ENCODE measurements around the gene DISC1. TPM values are rescaled to one million over a fixed set of nuclear protein-coding genes. Genes with fewer than 3 reads are reported as not detected.

The DISC1 gene
- total and polyA plus RNA-seq, 2 experiments from 2014 or later, result 2.1 to 6.5 TPM

DNA sequence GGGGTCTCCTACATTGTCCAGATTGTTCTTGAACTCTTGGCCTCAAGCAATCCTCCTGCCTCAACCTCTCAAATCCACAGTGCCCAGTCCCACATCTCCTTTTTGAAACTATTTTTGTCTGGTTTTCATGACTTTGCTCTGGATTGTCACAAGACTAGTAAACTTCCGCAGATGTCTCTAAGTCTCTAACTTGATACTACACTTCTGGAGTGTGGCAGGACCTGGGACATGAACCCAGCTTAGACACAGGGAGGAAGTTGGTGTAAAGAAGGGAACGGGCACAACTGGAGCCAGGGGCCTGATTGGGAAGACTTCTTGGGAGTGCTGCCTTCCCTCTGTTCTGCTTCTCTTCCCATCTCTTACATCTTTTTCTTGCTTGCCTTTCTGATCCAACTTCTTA is 16.2 kb upstream of the DISC1 start (continued):
- TF ChIP-seq, protein P1, sequence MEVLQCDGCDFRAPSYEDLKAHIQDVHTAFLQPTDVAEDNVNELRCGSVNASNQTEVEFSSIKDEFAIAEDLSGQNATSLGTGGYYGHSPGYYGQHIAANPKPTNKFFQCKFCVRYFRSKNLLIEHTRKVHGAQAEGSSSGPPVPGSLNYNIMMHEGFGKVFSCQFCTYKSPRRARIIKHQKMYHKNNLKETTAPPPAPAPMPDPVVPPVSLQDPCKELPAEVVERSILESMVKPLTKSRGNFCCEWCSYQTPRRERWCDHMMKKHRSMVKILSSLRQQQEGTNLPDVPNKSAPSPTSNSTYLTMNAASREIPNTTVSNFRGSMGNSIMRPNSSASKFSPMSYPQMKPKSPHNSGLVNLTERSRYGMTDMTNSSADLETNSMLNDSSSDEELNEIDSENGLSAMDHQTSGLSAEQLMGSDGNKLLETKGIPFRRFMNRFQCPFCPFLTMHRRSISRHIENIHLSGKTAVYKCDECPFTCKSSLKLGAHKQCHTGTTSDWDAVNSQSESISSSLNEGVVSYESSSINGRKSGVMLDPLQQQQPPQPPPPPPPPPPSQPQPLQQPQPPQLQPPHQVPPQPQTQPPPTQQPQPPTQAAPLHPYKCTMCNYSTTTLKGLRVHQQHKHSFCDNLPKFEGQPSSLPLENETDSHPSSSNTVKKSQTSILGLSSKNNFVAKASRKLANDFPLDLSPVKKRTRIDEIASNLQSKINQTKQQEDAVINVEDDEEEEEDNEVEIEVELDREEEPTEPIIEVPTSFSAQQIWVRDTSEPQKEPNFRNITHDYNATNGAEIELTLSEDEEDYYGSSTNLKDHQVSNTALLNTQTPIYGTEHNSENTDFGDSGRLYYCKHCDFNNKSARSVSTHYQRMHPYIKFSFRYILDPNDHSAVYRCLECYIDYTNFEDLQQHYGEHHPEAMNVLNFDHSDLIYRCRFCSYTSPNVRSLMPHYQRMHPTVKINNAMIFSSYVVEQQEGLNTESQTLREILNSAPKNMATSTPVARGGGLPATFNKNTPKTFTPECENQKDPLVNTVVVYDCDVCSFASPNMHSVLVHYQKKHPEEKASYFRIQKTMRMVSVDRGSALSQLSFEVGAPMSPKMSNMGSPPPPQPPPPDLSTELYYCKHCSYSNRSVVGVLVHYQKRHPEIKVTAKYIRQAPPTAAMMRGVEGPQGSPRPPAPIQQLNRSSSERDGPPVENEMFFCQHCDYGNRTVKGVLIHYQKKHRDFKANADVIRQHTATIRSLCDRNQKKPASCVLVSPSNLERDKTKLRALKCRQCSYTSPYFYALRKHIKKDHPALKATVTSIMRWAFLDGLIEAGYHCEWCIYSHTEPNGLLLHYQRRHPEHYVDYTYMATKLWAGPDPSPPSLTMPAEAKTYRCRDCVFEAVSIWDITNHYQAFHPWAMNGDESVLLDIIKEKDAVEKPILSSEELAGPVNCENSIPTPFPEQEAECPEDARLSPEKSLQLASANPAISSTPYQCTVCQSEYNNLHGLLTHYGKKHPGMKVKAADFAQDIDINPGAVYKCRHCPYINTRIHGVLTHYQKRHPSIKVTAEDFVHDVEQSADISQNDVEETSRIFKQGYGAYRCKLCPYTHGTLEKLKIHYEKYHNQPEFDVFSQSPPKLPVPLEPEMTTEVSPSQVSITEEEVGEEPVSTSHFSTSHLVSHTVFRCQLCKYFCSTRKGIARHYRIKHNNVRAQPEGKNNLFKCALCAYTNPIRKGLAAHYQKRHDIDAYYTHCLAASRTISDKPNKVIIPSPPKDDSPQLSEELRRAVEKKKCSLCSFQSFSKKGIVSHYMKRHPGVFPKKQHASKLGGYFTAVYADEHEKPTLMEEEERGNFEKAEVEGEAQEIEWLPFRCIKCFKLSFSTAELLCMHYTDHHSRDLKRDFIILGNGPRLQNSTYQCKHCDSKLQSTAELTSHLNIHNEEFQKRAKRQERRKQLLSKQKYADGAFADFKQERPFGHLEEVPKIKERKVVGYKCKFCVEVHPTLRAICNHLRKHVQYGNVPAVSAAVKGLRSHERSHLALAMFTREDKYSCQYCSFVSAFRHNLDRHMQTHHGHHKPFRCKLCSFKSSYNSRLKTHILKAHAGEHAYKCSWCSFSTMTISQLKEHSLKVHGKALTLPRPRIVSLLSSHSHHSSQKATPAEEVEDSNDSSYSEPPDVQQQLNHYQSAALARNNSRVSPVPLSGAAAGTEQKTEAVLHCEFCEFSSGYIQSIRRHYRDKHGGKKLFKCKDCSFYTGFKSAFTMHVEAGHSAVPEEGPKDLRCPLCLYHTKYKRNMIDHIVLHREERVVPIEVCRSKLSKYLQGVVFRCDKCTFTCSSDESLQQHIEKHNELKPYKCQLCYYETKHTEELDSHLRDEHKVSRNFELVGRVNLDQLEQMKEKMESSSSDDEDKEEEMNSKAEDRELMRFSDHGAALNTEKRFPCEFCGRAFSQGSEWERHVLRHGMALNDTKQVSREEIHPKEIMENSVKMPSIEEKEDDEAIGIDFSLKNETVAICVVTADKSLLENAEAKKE (CRISPR knock-in tag; IDR thresholded peaks at IDR 0.05), result no peak
- no peak for TF ChIP-seq NANOG (IDR thresholded peaks at IDR 0.05; ENCODE audit: borderline replicate concordance)
- no peak for TF ChIP-seq CTCF (conservative IDR thresholded peaks at IDR 0.05; ENCODE audit: low read depth in 2 of 2)
- TF ChIP-seq EZH2phosphoT487 (IDR thresholded peaks at IDR 0.05; ENCODE audit: unreplicated experiment), result no peak
- TF ChIP-seq JUNB (IDR thresholded peaks at IDR 0.05; ENCODE audit: unreplicated experiment), result no peak
- no peak for TF ChIP-seq ETS1 (IDR thresholded peaks at IDR 0.05)
- TF ChIP-seq EZH2 (IDR thresholded peaks at IDR 0.05; ENCODE audit: low read depth, unreplicated experiment), result no peak
- TF ChIP-seq, protein P2, sequence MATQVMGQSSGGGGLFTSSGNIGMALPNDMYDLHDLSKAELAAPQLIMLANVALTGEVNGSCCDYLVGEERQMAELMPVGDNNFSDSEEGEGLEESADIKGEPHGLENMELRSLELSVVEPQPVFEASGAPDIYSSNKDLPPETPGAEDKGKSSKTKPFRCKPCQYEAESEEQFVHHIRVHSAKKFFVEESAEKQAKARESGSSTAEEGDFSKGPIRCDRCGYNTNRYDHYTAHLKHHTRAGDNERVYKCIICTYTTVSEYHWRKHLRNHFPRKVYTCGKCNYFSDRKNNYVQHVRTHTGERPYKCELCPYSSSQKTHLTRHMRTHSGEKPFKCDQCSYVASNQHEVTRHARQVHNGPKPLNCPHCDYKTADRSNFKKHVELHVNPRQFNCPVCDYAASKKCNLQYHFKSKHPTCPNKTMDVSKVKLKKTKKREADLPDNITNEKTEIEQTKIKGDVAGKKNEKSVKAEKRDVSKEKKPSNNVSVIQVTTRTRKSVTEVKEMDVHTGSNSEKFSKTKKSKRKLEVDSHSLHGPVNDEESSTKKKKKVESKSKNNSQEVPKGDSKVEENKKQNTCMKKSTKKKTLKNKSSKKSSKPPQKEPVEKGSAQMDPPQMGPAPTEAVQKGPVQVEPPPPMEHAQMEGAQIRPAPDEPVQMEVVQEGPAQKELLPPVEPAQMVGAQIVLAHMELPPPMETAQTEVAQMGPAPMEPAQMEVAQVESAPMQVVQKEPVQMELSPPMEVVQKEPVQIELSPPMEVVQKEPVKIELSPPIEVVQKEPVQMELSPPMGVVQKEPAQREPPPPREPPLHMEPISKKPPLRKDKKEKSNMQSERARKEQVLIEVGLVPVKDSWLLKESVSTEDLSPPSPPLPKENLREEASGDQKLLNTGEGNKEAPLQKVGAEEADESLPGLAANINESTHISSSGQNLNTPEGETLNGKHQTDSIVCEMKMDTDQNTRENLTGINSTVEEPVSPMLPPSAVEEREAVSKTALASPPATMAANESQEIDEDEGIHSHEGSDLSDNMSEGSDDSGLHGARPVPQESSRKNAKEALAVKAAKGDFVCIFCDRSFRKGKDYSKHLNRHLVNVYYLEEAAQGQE (IDR thresholded peaks at IDR 0.05; ENCODE audit: unreplicated experiment), result no peak
